Mesendoderm (in vitro differentiated cells): ENCODE measurements around the gene ZNF526.

Experiments used
- DNase-seq: peaks from one replicate; pipeline ENCODE4 v3.0.0; 2013
- H2AK5ac ChIP-seq: 2 replicates; pipeline ENCODE4 v1.6.1; 2013; ENCODE audit warnings: low read length, inconsistent platforms
- H2BK120ac ChIP-seq: 2 replicates; pipeline ENCODE4 v1.6.1; 2013; ENCODE audit warnings: low read depth, mild to moderate bottlenecking, low read length, moderate library complexity, mixed read lengths
- H2BK15ac ChIP-seq: replicated peaks from 2 replicates; pipeline ENCODE4 v1.6.1; 2013; ENCODE audit warnings: low read depth, mild to moderate bottlenecking, moderate library complexity
- H2BK5ac ChIP-seq: 2 replicates; pipeline ENCODE4 v1.6.1; 2013; ENCODE audit warnings: low read length, inconsistent platforms
- H3K18ac ChIP-seq: 2 replicates; pipeline ENCODE4 v1.6.1; 2013; ENCODE audit warnings: mild to moderate bottlenecking, low read length, mixed read lengths
- H3K23ac ChIP-seq: one replicate; pipeline ENCODE4 v1.6.1; 2013; ENCODE audit warnings: low read length
- H3K27ac ChIP-seq: 2 replicates; pipeline ENCODE4 v1.5.1; 2013; ENCODE audit warnings: low read depth, mild to moderate bottlenecking, inconsistent platforms, low read length, moderate library complexity
- H3K27me3 ChIP-seq: 2 replicates; pipeline ENCODE4 v1.6.1; 2013; ENCODE audit warnings: low read length, control low read depth, mild to moderate bottlenecking, inconsistent platforms; ENCODE audit not compliant: insufficient read depth, poor library complexity
- H3K36me3 ChIP-seq: 2 replicates; pipeline ENCODE4 v1.6.1; 2013; ENCODE audit warnings: low read length, inconsistent platforms; ENCODE audit not compliant: control insufficient read depth, insufficient read depth
- H3K4ac ChIP-seq: one replicate; pipeline ENCODE4 v1.6.1; 2013; ENCODE audit warnings: low read depth, mild to moderate bottlenecking, low read length, moderate library complexity
- H3K4me1 ChIP-seq: 2 replicates; pipeline ENCODE4 v1.6.1; 2013; ENCODE audit warnings: low read depth, low read length, inconsistent platforms; ENCODE audit not compliant: control insufficient read depth
- H3K4me2 ChIP-seq: 2 replicates; pipeline ENCODE4 v1.6.1; 2013; ENCODE audit warnings: low read length
- H3K4me3 ChIP-seq: 2 replicates; pipeline ENCODE4 v1.5.1; 2013; ENCODE audit warnings: mild to moderate bottlenecking, low read length
- H3K56ac ChIP-seq: one replicate; pipeline ENCODE4 v1.6.1; 2013; ENCODE audit warnings: low read length
- H3K79me1 ChIP-seq: 2 replicates; pipeline ENCODE4 v1.6.1; 2013; ENCODE audit warnings: low read length, inconsistent platforms
- H3K79me2 ChIP-seq: 2 replicates; pipeline ENCODE4 v1.6.1; 2013; ENCODE audit warnings: mild to moderate bottlenecking, low read length; ENCODE audit not compliant: control insufficient read depth, insufficient read depth
- H3K9ac ChIP-seq: 2 replicates; pipeline ENCODE4 v1.6.1; 2013; ENCODE audit warnings: low read length, inconsistent platforms
- H4K5ac ChIP-seq: one replicate; pipeline ENCODE4 v1.6.1; 2013; ENCODE audit warnings: low read length
- H4K8ac ChIP-seq: one replicate; pipeline ENCODE4 v1.6.1; 2013; ENCODE audit warnings: low read depth, mild to moderate bottlenecking, control low read depth, low read length, moderate library complexity
- WGBS: extraction: QIAGEN DNeasy Blood & Tissue Kit; methylation state at CpG from one replicate; pipeline ENCODE4 v1.1.7; 2013; ENCODE audit warnings: low lambda C conversion rate, missing lambda C conversion rate; ENCODE audit not compliant: insufficient coverage; ENCODE audit errors: extremely low coverage; 5-methylcytosine and 5-hydroxymethylcytosine counted together

Gene ZNF526

GRCh38 chr19:42178791-42179674, 41.1 kb upstream of the ZNF526 start:
- no peak overlapping the region for H2BK15ac ChIP-seq
- H2BK5ac ChIP-seq = no peak overlapping the region
- H3K4me1 ChIP-seq = no peaks in the 10 kb centered on the region
- H3K79me1 ChIP-seq = no peaks in the 10 kb centered on the region
- H2BK120ac ChIP-seq = no peak overlapping the region
- H3K36me3 ChIP-seq = no peaks in the 10 kb centered on the region
- no peak overlapping the region for H3K18ac ChIP-seq
- DNase-seq = peak; percentile 61
- no peak overlapping the region for H4K8ac ChIP-seq
- no peaks in the 10 kb centered on the region for H3K79me2 ChIP-seq
- no CpG with 5 or more reads among the region's 13 CpGs for whole genome bisulfite sequencing
- no peak overlapping the region for H3K9ac ChIP-seq
- no peak overlapping the region for H3K4ac ChIP-seq
- no peak overlapping the region for H3K23ac ChIP-seq
- H3K56ac ChIP-seq = no peak overlapping the region
- H3K4me3 ChIP-seq = no peak overlapping the region
- peaks cover 39% of the 10 kb centered on the region for H3K27me3 ChIP-seq
- no peak overlapping the region for H3K27ac ChIP-seq
- H2AK5ac ChIP-seq = no peak overlapping the region
- no peak overlapping the region for H3K4me2 ChIP-seq
- H4K5ac ChIP-seq = no peak overlapping the region

GRCh38 chr19:42184401-42184861, 35.7 kb upstream of the ZNF526 start:
- H2BK5ac ChIP-seq = no peak overlapping the region
- no peak overlapping the region for H3K9ac ChIP-seq
- no peak overlapping the region for H3K4ac ChIP-seq
- H4K5ac ChIP-seq = no peak overlapping the region
- H4K8ac ChIP-seq = no peak overlapping the region
- H3K27ac ChIP-seq = no peak overlapping the region
- H3K18ac ChIP-seq = no peak overlapping the region
- no peaks in the 10 kb centered on the region for H3K79me2 ChIP-seq
- no peak overlapping the region for H2AK5ac ChIP-seq
- H3K56ac ChIP-seq = no peak overlapping the region
- WGBS = no CpG with 5 or more reads among the region's 1 CpG
- H3K4me3 ChIP-seq = no peak overlapping the region
- no peaks in the 10 kb centered on the region for H3K79me1 ChIP-seq
- no peak overlapping the region for H2BK15ac ChIP-seq
- H3K27me3 ChIP-seq = peaks cover 3% of the 10 kb centered on the region
- no peak overlapping the region for H3K4me2 ChIP-seq
- H3K4me1 ChIP-seq = no peaks in the 10 kb centered on the region
- H3K23ac ChIP-seq = no peak overlapping the region
- DNase-seq = peak; percentile 92
- H2BK120ac ChIP-seq = no peak overlapping the region
- no peaks in the 10 kb centered on the region for H3K36me3 ChIP-seq

DNA sequence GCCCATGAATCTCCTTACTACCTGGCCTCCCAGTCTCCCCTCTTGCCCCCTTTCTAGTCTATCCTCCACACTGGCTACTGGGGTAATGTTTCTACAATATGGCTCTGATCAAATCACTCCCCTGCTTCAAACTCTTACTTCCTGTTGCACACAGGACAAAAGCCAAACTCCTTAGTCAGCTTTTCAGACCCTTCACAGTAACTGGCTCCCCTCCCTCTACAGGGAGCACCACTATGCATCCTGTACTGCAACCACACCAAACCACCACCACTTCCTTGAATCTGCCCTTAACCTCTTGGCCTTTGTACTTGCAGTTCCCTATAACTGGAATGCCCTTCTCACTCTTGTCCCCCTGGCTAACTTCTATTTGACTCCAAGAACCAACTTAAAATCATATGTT, 34.8 kb upstream of the ZNF526 start:
- no peak overlapping the region for H3K23ac ChIP-seq
- H3K79me1 ChIP-seq = no peaks in the 10 kb centered on the region
- no peaks in the 10 kb centered on the region for H3K36me3 ChIP-seq
- H2BK5ac ChIP-seq = no peak overlapping the region
- no peak overlapping the region for H4K5ac ChIP-seq
- H3K9ac ChIP-seq = no peak overlapping the region
- no peak overlapping the region for H3K27ac ChIP-seq
- no peak overlapping the region for H3K4ac ChIP-seq
- H2BK120ac ChIP-seq = no peak overlapping the region
- no peak overlapping the region for H2AK5ac ChIP-seq
- no peak overlapping the region for H3K4me2 ChIP-seq
- no peak overlapping the region for H4K8ac ChIP-seq
- no peak overlapping the region for H3K56ac ChIP-seq
- peaks cover 2% of the 10 kb centered on the region for H3K27me3 ChIP-seq
- H3K4me3 ChIP-seq = no peak overlapping the region
- no peak overlapping the region for H2BK15ac ChIP-seq
- H3K18ac ChIP-seq = no peak overlapping the region
- DNase-seq = no peak
- no peaks in the 10 kb centered on the region for H3K79me2 ChIP-seq
- H3K4me1 ChIP-seq = no peaks in the 10 kb centered on the region

DNA sequence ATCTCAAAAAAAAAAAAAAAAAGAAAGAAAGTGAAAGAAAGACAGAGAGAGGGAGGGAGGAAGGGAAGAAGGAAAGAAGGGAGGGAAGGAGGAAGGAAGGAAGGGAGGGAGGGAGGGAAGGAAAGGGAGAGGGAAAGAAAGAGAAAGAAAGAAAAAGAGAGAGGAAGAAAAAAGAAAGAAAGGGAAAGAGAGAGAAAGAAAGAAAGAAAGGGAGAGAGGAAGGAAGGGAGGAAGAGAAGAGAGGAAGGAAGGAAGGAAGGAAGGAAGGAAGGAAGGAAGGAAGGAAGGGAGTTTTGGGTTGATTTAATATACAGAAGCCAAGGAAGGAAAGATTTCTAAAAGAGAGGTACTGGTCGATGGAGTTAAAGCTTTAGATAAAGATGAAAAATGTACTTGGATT, 31.4 kb upstream of the ZNF526 start:
- Histone ChIP-seq H2BK5ac (no peak overlapping the region), H3K9ac (no peak overlapping the region), H2BK120ac (no peak overlapping the region), H4K5ac (no peak overlapping the region), H3K4ac (no peak overlapping the region), H3K79me2 (no peaks in the 10 kb centered on the region), H3K18ac (no peak overlapping the region), H3K23ac (no peak overlapping the region), H2AK5ac (no peak overlapping the region), H3K56ac (no peak overlapping the region), H3K27me3 (no peaks in the 10 kb centered on the region), H4K8ac (no peak overlapping the region), H2BK15ac (no peak overlapping the region), H3K4me2 (no peak overlapping the region), H3K79me1 (no peaks in the 10 kb centered on the region), H3K27ac (no peak overlapping the region), H3K4me3 (no peak overlapping the region), H3K36me3 (no peaks in the 10 kb centered on the region), H3K4me1 (no peaks in the 10 kb centered on the region)
- WGBS = no CpG with 5 or more reads among the region's 1 CpG
- no peak for DNase-seq

DNA sequence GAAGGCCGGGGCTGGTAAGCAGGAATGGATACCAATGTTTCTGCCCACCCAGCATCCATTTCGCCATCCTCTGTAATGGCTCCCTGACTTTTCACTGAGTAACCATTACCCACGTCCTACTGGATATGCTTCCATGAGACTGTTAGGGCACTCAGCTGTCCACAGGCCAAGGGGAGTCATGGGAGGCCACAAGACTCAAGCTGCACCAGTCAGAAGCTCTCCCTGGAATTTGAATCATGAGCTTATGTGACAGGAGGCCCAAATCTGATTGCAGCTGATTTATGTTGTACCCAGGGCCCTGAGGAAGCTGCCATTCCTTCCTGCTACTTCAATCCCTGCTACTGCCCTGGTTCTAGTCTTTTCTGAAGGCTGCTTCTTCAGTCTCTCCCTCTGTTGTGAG, 31.0 kb upstream of the ZNF526 start:
- Histone ChIP-seq H2BK5ac (no peak overlapping the region), H3K4ac (no peak overlapping the region), H3K27ac (no peak overlapping the region), H2AK5ac (no peak overlapping the region), H4K5ac (no peak overlapping the region), H3K27me3 (no peaks in the 10 kb centered on the region), H4K8ac (no peak overlapping the region), H3K23ac (no peak overlapping the region), H3K9ac (no peak overlapping the region), H2BK15ac (no peak overlapping the region), H3K4me3 (no peak overlapping the region), H3K4me1 (no peaks in the 10 kb centered on the region), H3K79me2 (no peaks in the 10 kb centered on the region), H3K36me3 (no peaks in the 10 kb centered on the region), H3K79me1 (no peaks in the 10 kb centered on the region), H2BK120ac (no peak overlapping the region), H3K56ac (no peak overlapping the region), H3K4me2 (no peak overlapping the region), H3K18ac (no peak overlapping the region)
- WGBS = no CpG with 5 or more reads among the region's 3 CpGs
- no peak for DNase-seq

DNA sequence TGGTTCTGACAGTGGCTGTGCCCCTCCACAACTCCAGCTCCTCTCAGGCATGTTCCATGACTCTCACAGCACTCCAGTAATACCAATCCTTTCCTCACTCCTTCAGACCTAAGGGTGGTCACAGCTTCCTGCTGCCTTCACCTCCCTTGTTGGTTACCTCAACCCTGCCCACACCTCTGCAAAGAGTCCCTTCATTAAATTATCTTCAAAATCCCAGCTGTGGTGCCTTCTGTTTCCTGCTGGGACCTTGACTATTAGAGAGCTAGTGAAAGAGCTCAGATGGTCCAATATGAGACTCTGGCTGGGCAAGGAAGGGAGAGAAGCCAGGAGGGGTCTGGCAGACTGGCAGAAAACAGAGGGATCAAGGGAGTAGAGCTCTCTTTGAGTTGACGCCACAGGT, 28.8 kb upstream of the ZNF526 start:
- no peak overlapping the region for H2BK15ac ChIP-seq
- no peaks in the 10 kb centered on the region for H3K4me1 ChIP-seq
- no peak overlapping the region for H2BK120ac ChIP-seq
- H3K27me3 ChIP-seq = no peaks in the 10 kb centered on the region
- no peak overlapping the region for H3K4me3 ChIP-seq
- no peak overlapping the region for H3K27ac ChIP-seq
- DNase-seq = no peak
- no CpG with 5 or more reads among the region's 1 CpG for WGBS
- H3K4ac ChIP-seq = no peak overlapping the region
- no peaks in the 10 kb centered on the region for H3K36me3 ChIP-seq
- no peak overlapping the region for H3K4me2 ChIP-seq
- no peak overlapping the region for H3K9ac ChIP-seq
- no peak overlapping the region for H2AK5ac ChIP-seq
- H4K5ac ChIP-seq = no peak overlapping the region
- no peak overlapping the region for H3K56ac ChIP-seq
- no peak overlapping the region for H3K23ac ChIP-seq
- H3K18ac ChIP-seq = no peak overlapping the region
- H3K79me1 ChIP-seq = no peaks in the 10 kb centered on the region
- no peaks in the 10 kb centered on the region for H3K79me2 ChIP-seq
- no peak overlapping the region for H4K8ac ChIP-seq
- H2BK5ac ChIP-seq = no peak overlapping the region
